Thyroid gland (tissue), 4 donors: Measurements from ENCODE around the gene PATZ1.

Experiments used
- POLR2A ChIP-seq, 2 donors: fragments of 450-650 bp; IDR thresholded peaks; one replicate each; pipeline ENCODE4 v1.6.1; 2017; ENCODE audit warnings: antibody characterized with exemption in 2 of 2, mild to moderate bottlenecking in 2 of 2, moderate library complexity in 1 of 2
- TF ChIP-seq, protein P1 (sequence below), 6 experiments: fragments of 200-600 bp in 3 of 6; fragments of 450-650 bp in 3 of 6; sonication (generic) in 3 of 6; IDR thresholded peaks; one replicate each; pipeline ENCODE4 v1.5.1; 2016 to 2019; ENCODE audit warnings: antibody characterized with exemption in 6 of 6, mild to moderate bottlenecking in 2 of 6, inconsistent platforms in 1 of 6, moderate library complexity in 1 of 6

DNA sequence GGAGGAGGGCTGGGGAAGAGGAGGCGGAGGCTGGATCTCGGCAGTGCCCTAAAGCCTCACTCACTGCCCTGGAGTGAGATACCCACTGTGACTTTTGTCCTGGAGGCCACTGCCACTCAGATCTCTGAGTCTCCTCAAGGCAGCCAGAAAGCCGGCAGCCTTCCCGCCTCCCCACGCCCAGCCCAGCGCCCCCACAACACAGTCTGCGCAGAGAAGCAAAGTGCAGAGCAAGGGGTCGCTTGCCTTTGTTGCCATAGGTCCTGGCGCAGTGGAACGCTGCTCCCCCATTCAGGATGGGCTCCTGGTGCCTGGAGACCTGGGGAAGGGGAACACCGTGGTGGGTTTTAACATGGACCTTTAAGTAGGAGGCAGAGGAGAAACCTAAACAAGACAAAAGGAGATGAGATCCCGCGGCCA, 17.6 kb downstream of the PATZ1 start:
- no peak for TF ChIP-seq POLR2A (IDR thresholded peaks at IDR 0.05)
- TF ChIP-seq, protein P1, sequence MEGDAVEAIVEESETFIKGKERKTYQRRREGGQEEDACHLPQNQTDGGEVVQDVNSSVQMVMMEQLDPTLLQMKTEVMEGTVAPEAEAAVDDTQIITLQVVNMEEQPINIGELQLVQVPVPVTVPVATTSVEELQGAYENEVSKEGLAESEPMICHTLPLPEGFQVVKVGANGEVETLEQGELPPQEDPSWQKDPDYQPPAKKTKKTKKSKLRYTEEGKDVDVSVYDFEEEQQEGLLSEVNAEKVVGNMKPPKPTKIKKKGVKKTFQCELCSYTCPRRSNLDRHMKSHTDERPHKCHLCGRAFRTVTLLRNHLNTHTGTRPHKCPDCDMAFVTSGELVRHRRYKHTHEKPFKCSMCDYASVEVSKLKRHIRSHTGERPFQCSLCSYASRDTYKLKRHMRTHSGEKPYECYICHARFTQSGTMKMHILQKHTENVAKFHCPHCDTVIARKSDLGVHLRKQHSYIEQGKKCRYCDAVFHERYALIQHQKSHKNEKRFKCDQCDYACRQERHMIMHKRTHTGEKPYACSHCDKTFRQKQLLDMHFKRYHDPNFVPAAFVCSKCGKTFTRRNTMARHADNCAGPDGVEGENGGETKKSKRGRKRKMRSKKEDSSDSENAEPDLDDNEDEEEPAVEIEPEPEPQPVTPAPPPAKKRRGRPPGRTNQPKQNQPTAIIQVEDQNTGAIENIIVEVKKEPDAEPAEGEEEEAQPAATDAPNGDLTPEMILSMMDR (IDR thresholded peaks at IDR 0.05) = no peak
